RCC 7860 (cell line): ENCODE results near the gene ASS1.

Experiments used
- DNase-seq: peaks from one replicate; pipeline ENCODE4 v3.0.0-alpha.2; 2015; ENCODE audit warnings: low spot score
- FAIRE-seq: peaks from 2 replicates; lab custom pipeline; 2012; peaks lifted over from hg19 to GRCh38; lab: Jason Lieb, UNC

The ASS1 gene

DNA sequence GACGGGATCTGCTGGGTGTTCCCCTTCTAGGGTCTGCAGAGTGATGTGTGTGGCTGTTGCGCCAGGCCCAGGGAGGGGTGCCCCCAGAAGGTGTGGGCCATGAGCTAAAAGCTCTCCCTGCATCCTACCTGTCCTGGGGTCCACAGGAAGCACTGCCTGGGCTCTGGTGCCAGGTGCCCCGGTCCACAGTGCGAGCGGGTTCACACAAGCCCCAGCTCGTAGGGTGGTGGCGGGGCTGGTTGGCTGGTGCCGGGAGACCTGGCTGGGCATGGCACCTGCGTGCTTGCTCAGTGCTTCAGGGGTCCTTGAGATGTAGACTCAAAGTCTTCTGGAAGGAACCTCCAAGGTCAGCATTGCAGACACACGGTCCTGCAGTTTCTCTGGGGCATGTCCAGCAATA is 25.5 kb downstream of the ASS1 start:
- no peak for FAIRE-seq

DNA sequence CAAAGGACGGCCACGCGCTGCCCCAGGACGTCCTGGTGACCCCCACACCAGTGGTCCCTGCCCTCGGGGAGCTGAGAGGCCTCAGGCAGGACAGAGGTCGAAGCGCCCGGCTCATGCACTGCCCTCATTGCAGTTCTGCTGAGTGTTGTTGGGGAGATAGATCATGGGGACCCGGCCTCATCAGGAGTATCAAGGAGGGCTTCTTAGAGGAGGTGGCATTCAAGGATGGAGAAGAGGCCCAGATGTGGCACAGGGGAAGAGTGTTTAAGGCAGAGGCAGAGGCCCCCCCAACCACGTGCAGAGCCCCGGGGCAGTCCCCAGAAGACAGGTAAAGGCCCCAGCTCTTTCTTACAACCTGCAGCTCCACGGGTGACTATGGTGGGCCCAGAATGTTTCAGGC is 26.2 kb downstream of the ASS1 start:
- FAIRE-seq: no peak
- DNase-seq: no peak

More for the DNA sequence above, 25.5 kb downstream of the ASS1 start:
- DNase-seq: no peak

DNA sequence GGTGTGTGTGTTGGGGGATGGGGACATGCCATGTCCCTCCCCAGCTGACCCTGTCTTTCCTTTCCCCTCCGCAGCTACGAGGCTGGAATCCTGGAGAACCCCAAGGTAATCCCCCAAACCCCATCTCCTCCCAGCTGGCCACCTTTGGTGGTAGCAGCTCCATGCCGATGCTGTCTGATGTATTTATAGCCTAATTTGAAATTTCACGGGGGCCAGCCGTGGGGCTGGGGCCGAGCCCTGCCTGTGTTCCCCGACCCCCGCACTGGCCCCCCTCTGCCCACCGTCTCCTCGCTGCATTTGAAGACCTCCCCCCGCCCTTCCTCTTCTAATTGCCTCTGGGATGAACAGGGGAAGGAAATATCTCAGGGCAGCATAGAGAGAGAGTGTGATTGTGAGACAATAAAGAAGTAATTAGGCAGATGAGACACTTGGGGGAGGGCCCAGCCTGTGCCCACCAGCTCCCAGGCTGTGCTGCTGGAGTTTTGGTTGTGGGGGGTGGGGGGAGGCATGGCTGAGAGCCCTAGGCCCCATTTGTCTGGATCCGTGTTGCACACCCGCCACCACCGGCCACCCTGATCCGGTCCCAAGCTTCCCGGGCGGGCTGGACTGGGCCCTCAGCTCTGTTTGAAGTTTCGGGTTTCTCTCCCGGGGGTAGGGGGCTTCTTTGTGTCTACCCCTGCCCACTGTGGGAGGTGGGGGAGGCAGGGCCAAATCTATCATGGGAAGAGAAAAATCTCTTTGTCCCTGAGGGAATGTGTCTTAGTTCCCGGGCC is 26.8 kb downstream of the ASS1 start:
- no peak for FAIRE-seq
- DNase-seq: no peak

DNA sequence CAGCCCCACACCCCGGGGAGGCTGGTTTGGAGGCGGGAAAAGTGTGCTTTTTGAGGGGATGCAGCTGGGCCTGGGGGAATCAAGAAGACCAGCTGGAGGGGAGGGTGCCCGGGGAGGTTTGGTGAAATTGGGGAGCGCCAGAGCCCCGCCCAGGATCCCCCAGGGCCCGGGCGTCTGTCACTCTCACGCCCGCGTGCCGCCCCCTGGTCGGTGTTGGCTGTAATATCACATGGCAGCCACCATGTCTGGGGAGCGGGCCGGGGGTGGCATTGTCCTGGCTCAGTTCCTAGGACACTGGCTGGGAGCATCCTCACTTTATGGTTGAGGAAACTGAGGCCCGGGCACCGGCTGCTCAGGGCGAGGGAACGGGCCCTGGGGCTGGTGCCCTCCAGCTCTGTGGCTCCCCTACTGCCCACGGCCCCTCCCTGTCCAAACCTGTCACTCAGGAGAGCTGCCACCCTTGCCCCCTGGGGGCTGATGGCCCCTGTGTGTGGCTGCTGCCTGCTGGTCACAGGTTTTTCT is 27.5 kb downstream of the ASS1 start:
- DNase-seq (no peak), FAIRE-seq (no peak)

DNA sequence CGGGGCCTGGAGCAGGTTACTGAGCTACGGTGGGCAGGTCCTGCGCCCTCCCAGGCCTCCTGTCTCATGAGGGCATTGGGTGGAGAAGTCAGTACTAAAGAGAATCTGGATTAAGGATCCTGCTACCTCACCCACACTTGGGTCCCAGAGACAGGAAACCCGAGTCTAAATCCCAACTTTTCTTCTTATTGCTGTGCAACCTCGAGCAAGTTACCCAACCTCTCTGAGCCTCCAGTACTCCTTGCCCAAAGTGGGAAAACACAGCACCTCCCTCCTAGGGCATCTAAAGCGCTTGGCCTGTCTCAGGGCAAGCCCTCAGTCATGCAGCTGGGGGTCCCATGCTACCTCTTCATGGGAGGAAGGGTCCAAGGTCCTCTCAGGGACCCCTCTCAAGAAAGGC is 28.2 kb downstream of the ASS1 start:
- no peak for DNase-seq
- FAIRE-seq: no peak

DNA sequence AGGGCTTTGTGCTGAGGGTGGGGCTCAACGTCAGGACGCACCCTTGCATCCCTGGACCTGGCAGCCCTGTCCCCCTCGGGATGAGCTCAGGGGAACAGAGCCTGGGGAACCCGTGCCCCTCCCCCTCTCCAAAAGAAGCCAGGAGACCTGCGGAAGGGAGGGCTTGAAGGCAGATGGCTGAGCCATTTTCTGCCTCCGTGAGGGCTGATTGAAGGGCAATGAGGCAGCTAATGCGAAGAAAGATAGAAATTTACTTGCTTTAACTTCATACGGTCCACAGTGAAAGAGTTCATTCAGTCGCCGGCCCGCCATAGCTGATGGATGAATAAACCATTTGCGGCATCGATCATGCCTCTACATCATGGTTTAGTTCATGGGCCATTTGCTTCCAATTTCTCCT is 28.8 kb downstream of the ASS1 start:
- DNase-seq (no peak), FAIRE-seq (no peak)

DNA sequence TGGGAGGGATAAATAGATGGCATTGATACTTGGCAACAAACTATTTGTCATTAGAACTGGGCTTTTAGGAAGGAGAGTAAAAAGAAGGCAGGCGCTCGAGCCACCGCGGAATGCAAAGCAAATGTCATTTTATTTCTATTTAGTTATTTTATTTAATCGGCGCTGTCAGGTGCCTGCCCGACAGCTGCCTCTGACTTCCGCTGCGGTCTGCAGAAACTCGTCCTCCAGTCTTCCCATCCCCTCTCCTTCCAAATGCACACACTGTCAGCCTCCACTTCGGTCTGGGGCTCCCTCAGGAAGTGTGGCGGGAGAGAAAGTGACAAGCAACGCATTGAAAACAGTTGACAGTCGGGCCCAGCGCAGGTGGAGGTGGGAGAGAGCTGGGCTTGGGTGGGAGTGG is 29.3 kb downstream of the ASS1 start:
- DNase-seq (no peak), FAIRE-seq (no peak)

DNA sequence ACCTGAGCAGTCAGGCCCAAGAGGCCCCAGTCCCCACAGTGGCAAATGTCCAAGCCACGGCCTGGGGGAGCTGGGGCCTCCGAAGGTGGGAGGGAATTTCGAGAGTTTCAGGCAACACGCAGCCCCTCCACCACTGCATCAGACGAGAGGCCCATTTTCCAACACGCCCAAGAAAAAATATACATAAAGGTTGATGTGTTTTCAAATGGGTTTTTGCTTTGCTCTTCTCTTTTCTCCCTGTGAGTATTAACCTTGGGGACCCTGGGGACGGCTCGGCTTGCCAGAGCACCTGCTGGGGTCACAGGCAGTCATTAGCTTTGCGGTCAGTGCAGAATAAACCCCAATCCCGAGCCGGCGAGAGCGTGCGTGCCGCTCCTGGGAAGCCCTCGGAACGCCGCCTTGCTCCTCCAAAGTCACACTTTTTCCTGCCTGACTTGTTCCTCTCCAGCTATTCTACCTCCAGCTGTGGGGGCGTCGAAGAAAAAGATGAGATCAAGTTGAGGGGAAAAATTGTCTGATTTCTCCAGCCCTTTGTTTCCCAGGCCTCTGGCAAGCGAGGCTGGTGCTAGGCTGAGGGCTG is 31.5 kb downstream of the ASS1 start:
- DNase-seq: no peak

DNA sequence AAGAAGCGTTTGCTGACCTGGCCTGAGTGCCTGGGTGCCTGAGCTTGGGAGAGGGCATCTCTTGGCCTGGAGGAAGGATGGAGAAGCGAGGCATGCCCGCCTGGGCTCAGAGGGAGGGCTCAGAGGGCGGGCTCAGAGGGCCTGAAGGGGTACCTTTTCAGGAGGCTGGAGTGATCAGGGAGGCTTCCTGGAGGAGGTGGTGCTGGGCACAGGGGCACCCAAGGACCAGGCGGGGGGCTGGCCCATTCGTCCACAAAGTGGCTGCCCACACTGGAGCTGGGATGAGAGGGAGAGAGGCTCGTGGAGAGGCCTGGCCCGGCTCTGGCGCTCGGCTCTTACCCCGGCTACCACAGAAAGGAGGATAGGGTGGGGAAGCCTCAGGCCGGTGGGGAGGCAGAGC is 32.8 kb downstream of the ASS1 start:
- FAIRE-seq (no peak), DNase-seq (no peak)

More for the DNA sequence above, 31.5 kb downstream of the ASS1 start:
- no peak for FAIRE-seq

DNA sequence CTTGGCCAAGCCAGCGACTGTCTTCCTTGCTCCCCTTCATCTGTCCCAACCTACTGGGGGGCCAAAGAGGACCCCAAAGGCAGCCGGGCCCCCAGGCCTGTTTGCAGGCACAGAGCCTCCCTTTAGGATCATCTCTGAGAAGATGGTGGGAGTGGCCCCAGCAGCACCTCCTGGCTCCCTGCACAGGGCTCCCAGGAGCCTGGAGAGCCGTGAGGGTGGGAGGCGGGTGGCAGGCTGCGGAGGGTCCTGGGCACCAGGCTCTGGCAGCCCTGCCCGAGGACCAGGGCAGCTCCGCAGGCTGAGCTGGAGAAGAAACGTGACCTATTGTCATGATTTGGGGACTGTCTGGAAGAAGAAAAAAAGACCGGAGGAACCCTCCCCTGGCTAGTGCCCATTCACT is 33.4 kb downstream of the ASS1 start:
- FAIRE-seq (no peak), DNase-seq (no peak)

DNA sequence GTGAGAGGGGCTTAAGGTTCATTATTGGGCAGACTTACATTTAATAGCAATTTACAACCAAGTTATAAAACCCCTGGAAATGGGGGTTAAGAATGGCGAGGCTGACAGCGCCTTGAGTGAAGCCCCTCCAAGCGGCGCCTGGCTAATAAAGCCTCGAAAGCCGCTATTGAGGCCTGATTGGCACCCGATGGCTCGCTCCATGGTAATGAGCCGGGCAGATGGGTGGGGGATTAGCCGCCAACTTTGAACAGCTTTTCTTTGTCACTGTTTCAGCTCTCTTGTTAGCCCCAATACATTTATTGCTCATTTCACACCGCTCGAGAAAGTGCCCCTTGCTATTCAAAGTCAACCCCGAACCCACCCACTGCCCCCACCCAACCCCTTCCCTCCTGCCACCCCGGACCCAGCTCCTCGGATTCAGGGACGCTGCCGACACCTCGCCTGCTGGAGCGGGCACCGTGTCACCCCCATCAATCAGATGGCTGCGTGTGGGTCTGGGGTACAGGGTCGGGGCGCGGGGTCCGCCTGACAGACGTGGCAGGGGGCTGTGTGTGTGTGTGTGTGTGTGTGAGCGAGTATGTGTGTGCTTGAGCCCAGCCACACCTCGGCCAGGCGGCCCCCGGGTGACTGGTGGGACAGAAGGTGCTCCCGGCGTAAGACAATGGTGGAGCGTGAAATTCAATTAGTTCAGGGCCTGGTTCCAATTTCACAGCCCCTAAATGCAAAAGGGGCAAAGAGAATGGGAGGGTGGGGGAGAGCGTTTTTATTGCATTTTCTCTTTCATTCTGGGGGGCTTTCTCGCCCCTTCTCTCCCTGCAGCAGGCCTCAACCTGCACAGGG is 34.2 kb downstream of the ASS1 start:
- no peak for DNase-seq
- FAIRE-seq: no peak

DNA sequence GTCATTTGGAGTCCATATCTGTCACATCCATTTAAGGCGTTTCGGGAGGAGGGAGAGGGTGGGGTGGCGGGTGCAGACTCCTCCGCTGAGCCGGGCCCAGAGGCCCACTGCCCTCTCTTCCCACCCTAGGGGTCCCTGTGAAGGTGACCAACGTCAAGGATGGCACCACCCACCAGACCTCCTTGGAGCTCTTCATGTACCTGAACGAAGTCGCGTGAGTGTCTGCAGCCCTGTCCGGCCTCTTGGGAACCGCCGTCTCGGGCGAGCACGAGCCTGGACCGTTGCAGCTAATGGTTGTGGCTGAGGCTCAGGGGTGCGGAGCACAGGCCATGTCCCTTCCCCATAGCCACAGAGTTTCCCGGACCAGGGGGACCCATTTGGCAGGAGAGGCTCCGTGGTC is 34.8 kb downstream of the ASS1 start:
- no peak for DNase-seq
- no peak for FAIRE-seq

DNA sequence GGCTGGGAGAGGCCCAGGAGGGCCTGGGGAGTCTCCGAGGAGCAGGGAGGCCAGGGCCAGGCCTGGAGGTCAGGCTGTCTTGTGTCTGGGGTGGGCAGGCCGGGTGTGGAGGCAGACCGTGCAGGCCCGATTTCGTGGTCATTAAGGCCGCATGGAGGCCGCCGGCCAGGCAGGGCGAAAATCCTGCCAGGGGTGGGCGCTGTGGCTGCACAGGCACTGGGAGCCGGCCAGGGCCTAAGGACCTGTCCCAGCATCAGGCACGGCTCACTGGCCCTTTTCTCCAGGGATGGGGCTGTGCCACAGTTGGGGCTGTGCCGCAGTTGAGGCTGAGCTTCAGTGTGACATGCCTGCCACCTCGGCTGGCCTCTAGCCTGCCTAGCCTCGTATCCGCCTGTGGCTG is 35.9 kb downstream of the ASS1 start:
- no peak for DNase-seq
- no peak for FAIRE-seq

DNA sequence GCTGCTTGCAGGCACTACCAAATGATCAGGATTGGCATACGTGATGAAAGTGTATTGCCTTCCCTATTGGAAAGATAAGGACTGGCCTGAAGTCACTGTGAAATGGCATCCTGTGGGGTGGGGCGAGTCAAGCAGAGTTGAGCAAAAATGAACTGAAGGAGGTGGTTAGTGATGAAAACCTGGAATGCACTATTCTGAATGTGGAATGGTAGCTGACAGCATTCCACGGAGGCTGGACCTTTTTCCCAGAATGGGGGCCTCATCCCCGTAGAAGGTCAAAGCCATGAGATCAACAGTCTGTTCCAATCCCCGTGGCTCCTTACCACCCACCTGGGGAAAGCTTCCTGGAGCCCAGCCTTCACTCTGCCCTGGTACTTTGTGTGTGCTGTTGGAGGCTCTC is 37.7 kb downstream of the ASS1 start:
- no peak for DNase-seq
- FAIRE-seq: no peak

DNA sequence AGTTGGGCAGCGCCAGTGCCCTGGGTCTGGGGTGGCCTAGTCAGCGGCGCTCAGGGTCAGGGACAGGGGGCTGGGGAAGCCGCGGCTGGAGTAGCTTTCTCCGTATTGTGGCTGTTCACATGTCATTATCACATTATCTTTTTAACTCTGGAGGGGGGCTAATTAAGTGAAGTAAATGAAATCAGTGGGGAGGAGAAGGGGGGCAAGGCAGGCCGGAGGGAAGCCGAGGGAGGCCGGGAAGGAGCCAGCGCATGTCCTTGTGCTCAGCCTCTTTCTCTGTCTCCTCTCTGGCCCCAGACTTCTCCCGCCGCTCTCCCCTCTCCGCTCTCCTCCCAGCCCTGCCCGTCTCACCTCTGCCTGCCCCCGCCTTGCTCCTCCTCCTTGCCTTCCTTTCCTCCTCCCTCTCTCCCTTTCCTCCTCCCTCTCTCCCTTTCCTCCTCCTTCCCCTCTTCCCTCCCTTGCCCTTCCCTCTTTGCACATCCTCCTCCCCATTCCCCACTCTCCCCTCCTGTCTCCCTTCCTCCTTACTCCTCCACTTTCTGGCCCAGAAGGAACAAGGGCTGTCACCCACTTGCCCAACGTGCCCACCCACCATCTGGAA is 38.7 kb downstream of the ASS1 start:
- DNase-seq: no peak
- FAIRE-seq: no peak

DNA sequence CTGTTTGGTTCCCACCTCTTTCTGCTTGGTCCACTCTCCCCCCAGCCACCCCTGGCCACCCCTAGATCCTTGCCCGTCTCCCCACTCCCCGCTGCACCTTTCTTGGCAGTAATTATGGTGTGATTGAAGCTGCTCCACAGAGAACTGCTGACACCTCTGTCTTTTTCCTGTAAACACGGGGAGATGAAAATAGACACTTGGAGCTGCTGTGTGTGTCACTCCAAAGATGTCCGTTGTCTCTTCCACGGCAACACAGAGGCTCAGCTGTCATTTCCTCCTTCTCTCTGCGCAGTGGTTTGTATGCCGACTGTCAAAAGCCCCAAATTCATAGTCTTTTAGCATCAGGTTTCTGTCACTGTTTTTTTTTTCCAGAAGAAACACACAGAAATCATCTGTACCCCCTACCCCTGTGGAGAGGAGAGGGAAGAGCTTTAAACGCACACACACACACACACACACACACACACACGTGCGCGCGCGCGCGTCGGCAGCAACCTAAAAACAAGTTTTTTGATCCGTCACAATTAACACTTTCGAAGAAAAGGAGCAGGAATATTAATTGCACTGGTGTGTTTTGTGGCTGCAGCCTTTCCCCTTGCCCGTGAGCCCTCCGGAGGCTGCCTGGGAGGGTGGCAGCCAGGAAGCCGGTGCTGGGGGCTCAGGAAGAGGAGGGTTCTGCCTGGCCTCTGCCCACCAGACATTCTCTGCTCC is 39.8 kb downstream of the ASS1 start:
- no peak for FAIRE-seq
- DNase-seq: no peak

DNA sequence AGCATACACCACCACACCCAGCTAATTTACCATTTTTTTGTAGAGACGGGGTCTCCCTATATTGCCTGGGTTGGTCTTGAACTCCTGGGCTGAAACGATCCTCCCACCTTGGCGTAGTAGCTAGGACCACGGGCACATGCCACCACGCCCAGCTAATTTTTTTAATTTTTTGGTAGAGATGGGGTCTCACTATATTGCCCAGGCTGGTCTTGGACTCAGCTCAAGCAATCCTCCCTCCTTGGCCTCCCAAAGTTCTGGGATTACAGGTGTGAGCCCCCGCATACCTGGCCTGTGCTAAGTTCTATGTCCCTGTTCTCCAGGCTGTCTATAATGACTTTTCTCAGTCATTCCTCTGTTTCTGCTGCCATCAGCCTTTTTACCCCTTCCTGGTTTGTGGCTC is 41.3 kb downstream of the ASS1 start:
- DNase-seq (no peak), FAIRE-seq (no peak)

DNA sequence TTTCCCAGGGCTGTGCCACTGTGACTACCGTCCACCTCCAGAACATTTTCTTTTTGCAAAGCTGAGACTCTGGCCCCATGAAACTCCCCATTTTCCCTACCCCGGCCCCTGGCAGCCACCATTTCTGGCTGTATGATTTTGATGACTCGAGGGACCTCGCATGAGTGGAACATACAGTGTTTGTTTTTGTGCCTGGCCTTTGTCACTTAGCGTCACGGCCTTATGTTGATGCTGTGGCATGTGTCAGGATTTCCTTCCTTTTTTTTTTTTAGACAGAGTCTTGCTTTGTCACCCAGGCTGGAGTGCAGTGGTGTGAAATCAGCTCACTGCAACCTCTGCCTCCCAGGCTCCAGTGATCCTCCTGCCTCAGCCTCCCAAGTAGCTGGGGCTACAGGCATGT is 42.7 kb downstream of the ASS1 start:
- DNase-seq: no peak
- no peak for FAIRE-seq

DNA sequence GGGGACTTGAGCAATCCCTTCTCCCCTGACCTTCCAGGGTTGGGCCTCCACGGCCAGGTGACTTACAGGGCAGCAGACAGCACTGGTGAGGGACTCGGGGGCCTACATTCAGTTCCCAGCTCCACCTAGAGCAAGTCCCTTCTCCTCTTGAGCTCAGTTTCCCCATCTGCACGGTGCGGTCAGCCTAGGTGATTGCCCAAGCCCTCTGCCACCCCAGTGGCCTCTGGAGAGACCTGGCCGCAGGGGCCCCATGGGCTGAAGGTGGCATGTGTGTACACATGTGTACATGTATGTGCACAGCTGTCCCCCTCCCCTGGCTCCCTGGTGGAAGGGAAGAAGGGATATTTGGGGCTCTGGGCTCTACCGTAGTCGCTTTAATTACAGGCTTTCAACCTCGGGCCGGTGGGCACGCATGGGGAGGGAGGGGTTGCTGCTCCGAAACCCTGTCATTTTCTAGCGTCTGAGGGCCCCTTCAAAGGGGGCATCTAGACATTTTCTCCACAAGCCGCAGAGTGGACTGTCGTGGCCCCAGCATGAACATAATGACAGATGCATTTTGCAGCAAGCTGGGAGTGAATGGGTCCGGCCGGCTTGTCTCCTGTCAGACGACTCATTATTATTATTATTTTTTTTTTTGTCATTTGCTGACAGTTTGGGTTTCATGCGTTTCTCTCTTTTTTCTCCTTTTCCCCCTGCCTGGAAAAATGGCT is 44.0 kb downstream of the ASS1 start:
- FAIRE-seq: no peak
- no peak for DNase-seq

DNA sequence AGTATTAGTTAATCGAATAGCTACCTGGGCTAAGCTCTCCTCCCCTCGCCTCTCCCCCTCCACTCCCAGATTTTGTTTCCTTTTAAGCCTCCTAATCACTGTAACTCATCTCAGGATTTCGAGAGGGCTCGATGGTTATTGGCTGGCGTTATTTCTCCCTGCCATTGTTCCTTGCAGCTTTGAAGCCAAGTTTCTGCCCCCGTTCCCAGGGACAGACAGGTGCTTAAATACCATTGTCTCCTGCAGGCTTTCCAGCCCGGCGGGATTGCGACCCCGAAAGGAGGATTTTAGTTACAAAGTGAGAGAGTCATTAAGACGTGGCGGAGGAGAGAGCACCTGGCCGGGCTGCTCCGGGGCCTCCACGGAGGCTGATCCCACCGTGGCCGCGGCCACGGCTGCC is 46.2 kb downstream of the ASS1 start:
- DNase-seq: no peak
- no peak for FAIRE-seq
